ENCODE data around the gene AGBL1.

Gene AGBL1

DNA sequence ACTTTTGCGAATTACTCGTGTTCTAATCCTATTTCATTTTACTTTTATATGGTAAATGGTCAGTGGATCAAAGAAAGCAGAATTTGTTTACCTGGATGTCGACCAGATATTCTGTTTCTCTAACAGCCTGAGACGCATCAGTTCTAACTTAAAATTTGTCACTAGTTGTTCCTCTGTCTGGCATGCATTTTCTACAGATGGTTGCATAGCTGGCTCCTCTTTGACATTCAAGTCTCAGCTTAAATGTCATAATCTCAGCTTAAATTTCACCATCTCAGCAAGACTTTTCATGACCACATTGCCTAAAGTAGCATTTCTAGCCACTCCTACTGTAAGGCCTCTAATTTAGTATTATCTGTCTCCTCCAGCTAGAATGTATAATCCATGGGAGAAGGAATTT, 609.3 kb downstream of the AGBL1 start:
- Histone ChIP-seq H3K18ac (ENCODE audit: low read length) (no peak overlapping the region), H3K14ac (ENCODE audit: low read length) (no peak overlapping the region), H2AFZ (ENCODE audit: low read length) (no peak overlapping the region), H3K36me3 (replicated peaks in 1 of 2; ENCODE audit: control insufficient read depth in 2 of 2, insufficient read depth in 2 of 2, low read length in 2 of 2) (no peaks in the 10 kb centered on the region), H3K4me3 (ENCODE audit: low read length in 2 of 2) (no peak overlapping the region), H3K4ac (ENCODE audit: low read length) (no peak overlapping the region), H2BK120ac (ENCODE audit: low read depth, low read length) (no peak overlapping the region), H3K27ac (replicated peaks; ENCODE audit: low read length) (no peak overlapping the region), H4K91ac (ENCODE audit: low read depth, low read length, poor library complexity) (no peak overlapping the region), H4K8ac (ENCODE audit: low read depth, low read length) (no peak overlapping the region), H2BK15ac (ENCODE audit: low read length) (no peak overlapping the region), H2BK5ac (ENCODE audit: low read length) (no peak overlapping the region), H3K9me3 (replicated peaks in 1 of 2; ENCODE audit: control insufficient read depth in 2 of 2, insufficient read depth in 1 of 2, low read depth in 1 of 2, low read length in 2 of 2) (no peaks in the 10 kb centered on the region), H3K79me1 (ENCODE audit: low read depth, low read length) (no peaks in the 10 kb centered on the region), H3K4me2 (ENCODE audit: insufficient read depth, low read length, poor library complexity, severe bottlenecking) (no peak overlapping the region), H3K4me1 (ENCODE audit: control insufficient read depth in 2 of 2, insufficient read depth in 1 of 2, low read depth in 1 of 2, low read length in 2 of 2) (no peaks in the 10 kb centered on the region), H3K23ac (ENCODE audit: low read depth, low read length, poor library complexity) (no peak overlapping the region), H2BK12ac (ENCODE audit: low read length) (no peak overlapping the region), H3K27me3 (ENCODE audit: control insufficient read depth in 3 of 3, insufficient read depth in 3 of 3, low read depth in 1 of 3, low read length in 3 of 3) (peaks cover 0 to 3% (median 0%) of the 10 kb centered on the region in 3 experiments), H2AK5ac (ENCODE audit: low read depth, low read length) (no peak overlapping the region), H3K9ac (ENCODE audit: low read depth, low read length, poor library complexity) (no peak overlapping the region)
- DNase-seq (ENCODE audit: low spot score): no peak
- WGBS, 2 donors (ENCODE audit: extremely low coverage in 2 of 2, insufficient read length in 2 of 2, insufficient replicate concordance in 1 of 2): no CpG with 5 or more reads among the region's 4 CpGs

DNA sequence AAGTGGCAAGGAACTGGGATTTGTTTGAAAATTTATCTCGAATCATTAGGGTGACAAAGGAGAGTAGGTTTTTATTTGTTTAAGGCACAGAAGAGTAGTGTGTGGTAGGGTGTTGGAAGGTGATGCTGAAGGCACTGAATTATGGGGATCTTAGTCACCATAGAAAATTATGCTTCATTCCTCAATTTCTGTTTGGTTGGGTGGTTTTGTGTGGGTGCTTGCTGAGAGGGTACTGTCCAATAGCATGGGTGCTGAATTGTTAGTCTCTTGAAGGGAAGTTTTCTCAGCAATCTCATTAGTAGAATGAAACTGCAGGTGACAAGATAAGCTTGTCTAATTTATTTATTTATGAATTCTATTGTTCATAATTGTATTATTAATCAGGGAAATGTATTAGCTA, 610.9 kb downstream of the AGBL1 start:
- Histone ChIP-seq H2BK12ac (ENCODE audit: low read length) (no peak overlapping the region), H3K9me3 (replicated peaks in 1 of 2; ENCODE audit: control insufficient read depth in 2 of 2, insufficient read depth in 1 of 2, low read depth in 1 of 2, low read length in 2 of 2) (no peaks in the 10 kb centered on the region), H3K4me3 (ENCODE audit: low read length in 2 of 2) (no peak overlapping the region), H4K8ac (ENCODE audit: low read depth, low read length) (no peak overlapping the region), H3K27me3 (ENCODE audit: control insufficient read depth in 3 of 3, insufficient read depth in 3 of 3, low read depth in 1 of 3, low read length in 3 of 3) (peaks cover 0 to 3% (median 0%) of the 10 kb centered on the region in 3 experiments), H2BK120ac (ENCODE audit: low read depth, low read length) (no peak overlapping the region), H2AK5ac (ENCODE audit: low read depth, low read length) (no peak overlapping the region), H4K91ac (ENCODE audit: low read depth, low read length, poor library complexity) (no peak overlapping the region), H3K79me1 (ENCODE audit: low read depth, low read length) (no peaks in the 10 kb centered on the region), H3K4ac (ENCODE audit: low read length) (no peak overlapping the region), H3K18ac (ENCODE audit: low read length) (no peak overlapping the region), H3K9ac (ENCODE audit: low read depth, low read length, poor library complexity) (no peak overlapping the region), H3K23ac (ENCODE audit: low read depth, low read length, poor library complexity) (no peak overlapping the region), H3K27ac (replicated peaks; ENCODE audit: low read length) (no peak overlapping the region), H3K14ac (ENCODE audit: low read length) (no peak overlapping the region), H3K4me1 (ENCODE audit: control insufficient read depth in 2 of 2, insufficient read depth in 1 of 2, low read depth in 1 of 2, low read length in 2 of 2) (no peaks in the 10 kb centered on the region), H3K4me2 (ENCODE audit: insufficient read depth, low read length, poor library complexity, severe bottlenecking) (no peak overlapping the region), H2BK15ac (ENCODE audit: low read length) (no peak overlapping the region), H3K36me3 (replicated peaks in 1 of 2; ENCODE audit: control insufficient read depth in 2 of 2, insufficient read depth in 2 of 2, low read length in 2 of 2) (no peaks in the 10 kb centered on the region), H2AFZ (ENCODE audit: low read length) (no peak overlapping the region), H2BK5ac (ENCODE audit: low read length) (no peak overlapping the region)
- no CpG with 5 or more reads among the region's 1 CpG for WGBS, 2 donors (ENCODE audit: extremely low coverage in 2 of 2, insufficient read length in 2 of 2, insufficient replicate concordance in 1 of 2)
- DNase-seq (ENCODE audit: low spot score): no peak

GRCh38 chr15:86691091-86691663, 611.5 kb downstream of the AGBL1 start:
- no peak overlapping the region for H2BK15ac ChIP-seq (ENCODE audit: low read length)
- no peaks in the 10 kb centered on the region for H3K79me1 ChIP-seq (ENCODE audit: low read depth, low read length)
- no peak overlapping the region for H3K27ac ChIP-seq (replicated peaks; ENCODE audit: low read length)
- H4K8ac ChIP-seq (ENCODE audit: low read depth, low read length): no peak overlapping the region
- H4K91ac ChIP-seq (ENCODE audit: low read depth, low read length, poor library complexity): no peak overlapping the region
- no peak overlapping the region for H3K9ac ChIP-seq (ENCODE audit: low read depth, low read length, poor library complexity)
- H3K4me3 ChIP-seq (ENCODE audit: low read length in 2 of 2): no peak overlapping the region
- H3K18ac ChIP-seq (ENCODE audit: low read length): no peak overlapping the region
- H3K4ac ChIP-seq (ENCODE audit: low read length): no peak overlapping the region
- H3K4me2 ChIP-seq (ENCODE audit: insufficient read depth, low read length, poor library complexity, severe bottlenecking): no peak overlapping the region
- H3K9me3 ChIP-seq (replicated peaks in 1 of 2; ENCODE audit: control insufficient read depth in 2 of 2, insufficient read depth in 1 of 2, low read depth in 1 of 2, low read length in 2 of 2): no peaks in the 10 kb centered on the region
- no peak overlapping the region for H3K14ac ChIP-seq (ENCODE audit: low read length)
- no peak overlapping the region for H2AFZ ChIP-seq (ENCODE audit: low read length)
- DNase-seq (ENCODE audit: low spot score): no peak
- H2BK120ac ChIP-seq (ENCODE audit: low read depth, low read length): no peak overlapping the region
- H2BK5ac ChIP-seq (ENCODE audit: low read length): no peak overlapping the region
- no peaks in the 10 kb centered on the region for H3K36me3 ChIP-seq (replicated peaks in 1 of 2; ENCODE audit: control insufficient read depth in 2 of 2, insufficient read depth in 2 of 2, low read length in 2 of 2)
- no peaks in the 10 kb centered on the region for H3K4me1 ChIP-seq (ENCODE audit: control insufficient read depth in 2 of 2, insufficient read depth in 1 of 2, low read depth in 1 of 2, low read length in 2 of 2)
- H2AK5ac ChIP-seq (ENCODE audit: low read depth, low read length): no peak overlapping the region
- no peak overlapping the region for H3K23ac ChIP-seq (ENCODE audit: low read depth, low read length, poor library complexity)
- no peak overlapping the region for H2BK12ac ChIP-seq (ENCODE audit: low read length)
- peaks cover 0 to 3% (median 0%) of the 10 kb centered on the region in 3 experiments for H3K27me3 ChIP-seq (ENCODE audit: control insufficient read depth in 3 of 3, insufficient read depth in 3 of 3, low read depth in 1 of 3, low read length in 3 of 3)
- no CpG with 5 or more reads among the region's 2 CpGs for WGBS, 2 donors (ENCODE audit: extremely low coverage in 2 of 2, insufficient read length in 2 of 2, insufficient replicate concordance in 1 of 2)

DNA sequence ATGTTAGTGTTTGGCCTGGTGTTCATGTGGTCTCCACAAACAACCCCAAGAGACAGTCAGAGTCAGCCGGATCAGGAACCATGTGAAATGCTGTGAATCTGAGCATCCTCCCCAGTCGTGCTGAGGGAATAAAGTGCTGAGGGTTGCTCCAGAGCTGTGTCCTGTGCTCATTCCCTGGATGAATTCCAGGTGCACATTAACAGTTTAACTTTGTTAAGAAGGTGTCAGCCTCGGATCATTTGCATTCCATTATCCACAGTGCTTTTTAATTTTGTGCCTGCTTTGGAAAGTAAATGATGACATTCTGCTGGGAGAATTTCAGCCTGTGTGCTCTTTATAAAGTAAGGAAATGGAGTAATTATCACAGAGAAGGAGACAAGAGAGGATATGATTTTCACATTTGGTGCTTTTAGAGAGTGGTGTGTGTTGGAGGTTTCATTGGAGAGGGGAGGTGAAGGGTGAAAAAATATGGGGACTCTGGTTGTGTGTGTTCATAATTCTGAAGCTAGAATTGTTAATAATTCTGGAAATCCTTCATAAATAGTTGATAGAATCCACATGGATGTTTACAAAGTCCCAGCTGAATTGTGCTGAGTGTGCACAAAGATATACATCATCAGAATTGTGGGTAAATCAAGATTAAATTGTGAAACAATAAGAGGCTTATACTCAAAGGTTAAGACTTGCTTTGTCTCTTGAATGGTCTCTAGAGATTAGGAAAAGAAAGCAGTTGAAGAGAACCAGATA, 621.4 kb downstream of the AGBL1 start:
- Histone ChIP-seq H3K23ac (ENCODE audit: low read depth, low read length, poor library complexity) (no peak overlapping the region), H2BK15ac (ENCODE audit: low read length) (no peak overlapping the region), H2BK12ac (ENCODE audit: low read length) (no peak overlapping the region), H3K9me3 (replicated peaks in 1 of 2; ENCODE audit: control insufficient read depth in 2 of 2, insufficient read depth in 1 of 2, low read depth in 1 of 2, low read length in 2 of 2) (no peaks in the 10 kb centered on the region), H4K8ac (ENCODE audit: low read depth, low read length) (no peak overlapping the region), H2AK5ac (ENCODE audit: low read depth, low read length) (no peak overlapping the region), H3K27ac (replicated peaks; ENCODE audit: low read length) (no peak overlapping the region), H2BK120ac (ENCODE audit: low read depth, low read length) (no peak overlapping the region), H3K14ac (ENCODE audit: low read length) (no peak overlapping the region), H3K79me1 (ENCODE audit: low read depth, low read length) (no peaks in the 10 kb centered on the region), H4K91ac (ENCODE audit: low read depth, low read length, poor library complexity) (no peak overlapping the region), H3K4me1 (ENCODE audit: control insufficient read depth in 2 of 2, insufficient read depth in 1 of 2, low read depth in 1 of 2, low read length in 2 of 2) (no peaks in the 10 kb centered on the region), H3K27me3 (ENCODE audit: control insufficient read depth in 3 of 3, insufficient read depth in 3 of 3, low read depth in 1 of 3, low read length in 3 of 3) (no peaks in the 10 kb centered on the region), H3K4ac (ENCODE audit: low read length) (no peak overlapping the region), H3K36me3 (replicated peaks in 1 of 2; ENCODE audit: control insufficient read depth in 2 of 2, insufficient read depth in 2 of 2, low read length in 2 of 2) (no peaks in the 10 kb centered on the region), H2AFZ (ENCODE audit: low read length) (no peak overlapping the region), H3K4me2 (ENCODE audit: insufficient read depth, low read length, poor library complexity, severe bottlenecking) (no peak overlapping the region), H3K4me3 (ENCODE audit: low read length in 2 of 2) (no peak overlapping the region), H3K9ac (ENCODE audit: low read depth, low read length, poor library complexity) (no peak overlapping the region), H3K18ac (ENCODE audit: low read length) (no peak overlapping the region), H2BK5ac (ENCODE audit: low read length) (no peak overlapping the region)
- no peak for DNase-seq (ENCODE audit: low spot score)
- WGBS, 2 donors (ENCODE audit: extremely low coverage in 2 of 2, insufficient read length in 2 of 2, insufficient replicate concordance in 1 of 2): no CpG with 5 or more reads among the region's 3 CpGs
